Cardiac fibroblast (primary cell): ENCODE measurements around the gene ARID1B.

Experiments
- DNase-seq, 2 donors: peaks; one replicate each; pipeline versions ENCODE4 v3.0.0 to v3.0.0-alpha.2; 2010; ENCODE audit warnings: low read depth in 2 of 2
- H3K4me3 ChIP-seq, 2 donors: replicated peaks in 1 of 2; 1 replicate in 1 of 2; 2 replicates in 1 of 2; pipeline ENCODE4 v1.5.1; 2011; ENCODE audit warnings: low read depth in 2 of 2, low read length in 2 of 2, mild to moderate bottlenecking in 2 of 2, moderate library complexity in 1 of 2
- TF ChIP-seq, protein P1 (sequence below): IDR thresholded peaks from one replicate; pipeline ENCODE4 v1.5.1; 2011; ENCODE audit warnings: low read depth, mild to moderate bottlenecking, low read length, inconsistent platforms

ARID1B gene

GRCh38 chr6:156931283-156931682 lies 154.1 kb downstream of the ARID1B start:
- TF ChIP-seq, protein P1, sequence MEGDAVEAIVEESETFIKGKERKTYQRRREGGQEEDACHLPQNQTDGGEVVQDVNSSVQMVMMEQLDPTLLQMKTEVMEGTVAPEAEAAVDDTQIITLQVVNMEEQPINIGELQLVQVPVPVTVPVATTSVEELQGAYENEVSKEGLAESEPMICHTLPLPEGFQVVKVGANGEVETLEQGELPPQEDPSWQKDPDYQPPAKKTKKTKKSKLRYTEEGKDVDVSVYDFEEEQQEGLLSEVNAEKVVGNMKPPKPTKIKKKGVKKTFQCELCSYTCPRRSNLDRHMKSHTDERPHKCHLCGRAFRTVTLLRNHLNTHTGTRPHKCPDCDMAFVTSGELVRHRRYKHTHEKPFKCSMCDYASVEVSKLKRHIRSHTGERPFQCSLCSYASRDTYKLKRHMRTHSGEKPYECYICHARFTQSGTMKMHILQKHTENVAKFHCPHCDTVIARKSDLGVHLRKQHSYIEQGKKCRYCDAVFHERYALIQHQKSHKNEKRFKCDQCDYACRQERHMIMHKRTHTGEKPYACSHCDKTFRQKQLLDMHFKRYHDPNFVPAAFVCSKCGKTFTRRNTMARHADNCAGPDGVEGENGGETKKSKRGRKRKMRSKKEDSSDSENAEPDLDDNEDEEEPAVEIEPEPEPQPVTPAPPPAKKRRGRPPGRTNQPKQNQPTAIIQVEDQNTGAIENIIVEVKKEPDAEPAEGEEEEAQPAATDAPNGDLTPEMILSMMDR = no peak
- DNase-seq = no peak
- no peak overlapping the region for H3K4me3 ChIP-seq

DNA sequence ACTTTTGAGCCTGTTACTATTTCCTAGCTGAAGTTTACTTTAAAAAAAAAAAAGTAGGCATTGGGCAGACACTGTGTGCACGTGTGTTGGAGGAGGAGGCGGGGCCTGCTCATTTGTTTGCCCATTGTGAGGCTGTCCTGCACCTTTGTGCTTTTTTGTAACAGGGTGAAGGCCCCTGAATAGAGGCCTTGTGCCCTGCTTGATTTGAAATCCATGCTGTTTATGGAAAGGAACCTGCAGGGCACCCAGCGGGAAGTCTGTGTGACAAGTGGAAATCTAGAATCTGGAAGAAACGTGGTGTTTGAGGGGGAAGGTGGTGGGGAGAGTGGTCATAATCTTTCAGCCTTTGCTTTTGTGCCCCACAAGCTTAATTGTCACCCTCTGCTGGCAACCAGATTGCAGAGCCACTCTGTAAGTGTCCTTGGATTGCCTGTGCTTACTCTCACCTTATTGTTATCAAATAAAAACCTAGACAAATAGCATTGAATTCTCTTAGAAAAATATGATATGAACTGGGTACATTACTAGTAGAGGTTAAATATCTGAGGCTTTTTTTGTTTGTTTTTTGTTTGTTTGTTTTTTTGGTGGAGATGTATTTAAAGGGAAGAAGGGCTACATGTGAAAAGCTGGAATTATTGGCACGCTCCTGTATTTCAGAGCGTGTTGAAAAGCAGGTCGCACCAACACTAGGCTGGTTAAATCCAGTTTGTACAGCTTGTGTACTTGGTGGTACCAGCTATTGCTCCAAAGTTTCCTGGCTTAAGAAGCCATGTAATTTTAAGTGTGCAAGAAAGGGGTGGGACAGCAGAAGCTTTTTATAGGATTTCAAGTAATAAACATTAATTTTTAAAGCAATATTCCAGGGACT lies 156.3 kb downstream of the ARID1B start:
- no peak for DNase-seq
- H3K4me3 ChIP-seq = no peak overlapping the region
- TF ChIP-seq, protein P1 = no peak

DNA sequence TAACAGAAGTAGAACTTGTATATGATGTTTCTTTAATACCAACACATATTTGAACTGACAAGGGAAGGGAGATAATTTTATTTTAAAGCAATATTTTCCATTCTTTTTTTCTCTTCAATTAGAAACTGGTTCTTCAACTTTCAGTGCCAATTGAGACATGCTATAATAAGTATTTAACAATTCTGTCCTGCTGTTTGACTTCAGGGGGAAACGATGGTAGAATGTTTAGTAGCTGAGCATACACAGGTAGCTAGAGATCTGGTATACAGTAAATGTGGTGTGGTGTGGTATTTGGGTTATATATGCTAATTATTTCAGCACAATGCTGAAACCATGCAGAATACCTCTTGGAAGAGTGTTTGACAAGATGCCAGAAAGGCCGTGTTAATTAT lies 156.9 kb downstream of the ARID1B start:
- H3K4me3 ChIP-seq = no peak overlapping the region
- DNase-seq = no peak
- TF ChIP-seq, protein P1 = no peak

DNA sequence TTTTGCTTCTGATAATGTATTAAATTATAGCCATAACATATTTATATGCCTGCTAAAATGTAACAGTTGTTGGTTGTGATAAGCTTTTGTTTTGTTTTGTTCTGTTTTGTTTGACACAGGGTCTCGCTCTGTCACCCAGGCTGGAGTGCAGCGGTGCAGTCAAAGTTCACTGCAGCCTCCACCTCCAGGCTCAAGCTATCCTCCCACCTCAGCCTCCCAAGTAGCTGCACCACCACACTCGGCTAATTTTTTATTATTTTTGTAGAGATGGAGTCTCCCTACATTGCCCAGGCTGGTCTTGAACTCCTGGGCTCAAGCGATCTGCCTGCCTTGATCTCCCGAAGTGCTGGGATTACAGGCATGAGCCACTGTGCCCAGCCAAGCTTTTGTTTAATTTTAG lies 157.8 kb downstream of the ARID1B start:
- no peak for DNase-seq
- TF ChIP-seq, protein P1 = no peak
- H3K4me3 ChIP-seq = no peak overlapping the region

- TF ChIP-seq, protein P1 = no peak
- DNase-seq = no peak
- H3K4me3 ChIP-seq = no peak overlapping the region
Measured at GRCh38 chr6:156938143-156938542, 161.0 kb downstream of the ARID1B start.

GRCh38 chr6:156940221-156940620 lies 163.0 kb downstream of the ARID1B start:
- H3K4me3 ChIP-seq = no peak overlapping the region
- DNase-seq = no peak
- TF ChIP-seq, protein P1 = no peak
